Hepatocyte (in vitro differentiated cells): Measurements from ENCODE around the gene PNMA6E.

Experiments
- EZH2 ChIP-seq: fragments of 200-600 bp; sonication (generic); IDR thresholded peaks from 2 replicates; pipeline ENCODE4 v1.6.1; 2016; ENCODE audit warnings: antibody characterized with exemption, mild to moderate bottlenecking, borderline replicate concordance
- EZH2phosphoT487 ChIP-seq: fragments of 200-600 bp; sonication (generic); IDR thresholded peaks from one replicate; pipeline ENCODE4 v1.6.1; 2018; ENCODE audit warnings: antibody characterized with exemption, mild to moderate bottlenecking, low read depth, moderate library complexity; ENCODE audit not compliant: unreplicated experiment, severe bottlenecking
- TF ChIP-seq, protein P1 (sequence below): fragments of 200-600 bp; sonication (generic); IDR thresholded peaks from 2 replicates; pipeline ENCODE4 v1.5.1; 2016; ENCODE audit warnings: antibody characterized with exemption, mild to moderate bottlenecking; ENCODE audit not compliant: poor library complexity

GRCh38 chrX:153450114-153450948, 49.2 kb upstream of the PNMA6E start:
- TF ChIP-seq, protein P1, sequence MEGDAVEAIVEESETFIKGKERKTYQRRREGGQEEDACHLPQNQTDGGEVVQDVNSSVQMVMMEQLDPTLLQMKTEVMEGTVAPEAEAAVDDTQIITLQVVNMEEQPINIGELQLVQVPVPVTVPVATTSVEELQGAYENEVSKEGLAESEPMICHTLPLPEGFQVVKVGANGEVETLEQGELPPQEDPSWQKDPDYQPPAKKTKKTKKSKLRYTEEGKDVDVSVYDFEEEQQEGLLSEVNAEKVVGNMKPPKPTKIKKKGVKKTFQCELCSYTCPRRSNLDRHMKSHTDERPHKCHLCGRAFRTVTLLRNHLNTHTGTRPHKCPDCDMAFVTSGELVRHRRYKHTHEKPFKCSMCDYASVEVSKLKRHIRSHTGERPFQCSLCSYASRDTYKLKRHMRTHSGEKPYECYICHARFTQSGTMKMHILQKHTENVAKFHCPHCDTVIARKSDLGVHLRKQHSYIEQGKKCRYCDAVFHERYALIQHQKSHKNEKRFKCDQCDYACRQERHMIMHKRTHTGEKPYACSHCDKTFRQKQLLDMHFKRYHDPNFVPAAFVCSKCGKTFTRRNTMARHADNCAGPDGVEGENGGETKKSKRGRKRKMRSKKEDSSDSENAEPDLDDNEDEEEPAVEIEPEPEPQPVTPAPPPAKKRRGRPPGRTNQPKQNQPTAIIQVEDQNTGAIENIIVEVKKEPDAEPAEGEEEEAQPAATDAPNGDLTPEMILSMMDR = no peak
- TF ChIP-seq EZH2phosphoT487 (no peak), EZH2 (no peak)
